ENCODE measurements around the gene NEIL3. TPM values are rescaled to one million over a fixed set of nuclear protein-coding genes. Genes with fewer than 3 reads are reported as not detected.

The NEIL3 gene
- 7.1 and 10.2 TPM in 2 replicates for total RNA-seq

GRCh38 chr4:177309522-177310371 is at the start of gene NEIL3:
Gene NEIL3, plus strand, starts transcription at chr4:177309874. Its CDS starts 80 bp downstream, at chr4:177309954.

Other genes starting within 250 kb of the NEIL3 start
- gene AGA, start 132.6 kb downstream of the NEIL3 start, total RNA-seq, result 22.4 and 31.3 TPM in 2 replicates

All from epithelial cell of umbilical artery (primary cell).